CD14-positive monocyte (primary cell): Measurements from ENCODE around the gene NUFIP2. TPM values are rescaled to one million over a fixed set of nuclear protein-coding genes. Genes with fewer than 3 reads are reported as not detected.

ENCODE experiments used
- DNase-seq, 3 donors: peaks; one replicate each; pipeline ENCODE4 v3.0.0-alpha.2; 2011 to 2022
- H2AFZ ChIP-seq: 2 replicates; pipeline ENCODE4 v1.6.0; 2012; ENCODE audit warnings: mild to moderate bottlenecking, low read depth, low read length, inconsistent platforms; ENCODE audit not compliant: insufficient read depth, poor library complexity, severe bottlenecking
- H3K27ac ChIP-seq, 2 donors: 1 replicate in 1 of 2; 2 replicates in 1 of 2; pipeline ENCODE4 v1.5.1; 2012 to 2013; ENCODE audit warnings: low read length in 2 of 2, control low read depth in 1 of 2, inconsistent platforms in 1 of 2, low read depth in 1 of 2, mild to moderate bottlenecking in 1 of 2
- H3K27me3 ChIP-seq, 2 donors: one replicate each; pipeline versions ENCODE4 v1.6.0 to v1.6.1; 2011 to 2013; ENCODE audit warnings: low read length in 2 of 2; ENCODE audit not compliant: control insufficient read depth in 2 of 2, insufficient read depth in 2 of 2
- H3K36me3 ChIP-seq, 2 donors: replicated peaks in 1 of 2; 1 replicate in 1 of 2; 2 replicates in 1 of 2; pipeline versions ENCODE4 v1.5.1 to v1.6.1; 2012 to 2013; ENCODE audit warnings: low read length in 2 of 2, control low read depth in 1 of 2, inconsistent platforms in 1 of 2, mild to moderate bottlenecking in 1 of 2; ENCODE audit not compliant: insufficient read depth in 2 of 2, control insufficient read depth in 1 of 2
- H3K4me1 ChIP-seq, 2 donors: 1 replicate in 1 of 2; 2 replicates in 1 of 2; pipeline versions ENCODE4 v1.5.1 to v1.6.1; 2012 to 2013; ENCODE audit warnings: low read length in 2 of 2, control low read depth in 1 of 2, inconsistent platforms in 1 of 2, mild to moderate bottlenecking in 1 of 2, moderate library complexity in 1 of 2; ENCODE audit not compliant: insufficient read depth in 2 of 2, control insufficient read depth in 1 of 2
- H3K4me2 ChIP-seq: replicated peaks from 2 replicates; pipeline ENCODE3; 2012; ENCODE audit warnings: low read length, moderate library complexity, mild to moderate bottlenecking; ENCODE audit not compliant: poor library complexity, severe bottlenecking; ENCODE audit errors: extremely low read depth
- H3K4me3 ChIP-seq, 3 experiments: fragments of 200-600 bp in 1 of 3; sonication (generic) in 1 of 3; replicated peaks in 1 of 3; 1 replicate in 2 of 3; 2 replicates in 1 of 3; pipeline ENCODE4 v1.5.1; 2011 to 2013; ENCODE audit warnings: low read length in 3 of 3, mild to moderate bottlenecking in 3 of 3, control low read depth in 2 of 3, low read depth in 2 of 3, inconsistent platforms in 1 of 3, moderate library complexity in 1 of 3
- H3K79me2 ChIP-seq: 2 replicates; pipeline ENCODE4 v1.6.0; 2012; ENCODE audit warnings: mild to moderate bottlenecking, control low read depth, inconsistent platforms, low read length, moderate library complexity; ENCODE audit not compliant: insufficient read depth
- H3K9ac ChIP-seq: 2 replicates; pipeline ENCODE4 v1.6.0; 2017; ENCODE audit warnings: low read length, mild to moderate bottlenecking; ENCODE audit not compliant: insufficient read depth, poor library complexity, severe bottlenecking
- H3K9me3 ChIP-seq, 2 donors: replicated peaks in 1 of 2; 1 replicate in 1 of 2; 2 replicates in 1 of 2; pipeline versions ENCODE4 v1.5.1 to v1.6.1; 2012 to 2013; ENCODE audit warnings: low read length in 2 of 2, control low read depth in 1 of 2; ENCODE audit not compliant: control insufficient read depth in 1 of 2, insufficient read depth in 1 of 2
- H4K20me1 ChIP-seq: 2 replicates; pipeline ENCODE4 v1.6.0; 2012; ENCODE audit warnings: mild to moderate bottlenecking, low read length, control low read depth, moderate library complexity; ENCODE audit not compliant: insufficient read depth
- H3K27ac Mint-ChIP-seq, 7 donors: one replicate each; pipeline ENCODE4 v1.8.0; 2020; ENCODE audit warnings: mild to moderate bottlenecking in 7 of 7, mixed read lengths in 7 of 7, moderate library complexity in 6 of 7, inconsistent platforms in 2 of 7
- H3K27me3 Mint-ChIP-seq, 3 donors: one replicate each; pipeline ENCODE4 v1.8.0; 2021 to 2022; ENCODE audit warnings: low read depth in 3 of 3, mild to moderate bottlenecking in 3 of 3, mixed read lengths in 3 of 3, moderate library complexity in 3 of 3, inconsistent platforms in 1 of 3
- H3K36me3 Mint-ChIP-seq, 2 donors: one replicate each; pipeline ENCODE4 v1.8.0; 2020; ENCODE audit warnings: mixed read lengths in 2 of 2, inconsistent platforms in 1 of 2, mild to moderate bottlenecking in 1 of 2
- H3K4me1 Mint-ChIP-seq: one replicate; pipeline ENCODE4 v1.8.0; 2020; ENCODE audit warnings: mild to moderate bottlenecking, mixed read lengths
- H3K4me3 Mint-ChIP-seq, 2 donors: one replicate each; pipeline ENCODE4 v1.8.0; 2020; ENCODE audit warnings: mild to moderate bottlenecking in 2 of 2, mixed read lengths in 2 of 2, moderate library complexity in 1 of 2
- H3K9me3 Mint-ChIP-seq, 7 donors: one replicate each; pipeline ENCODE4 v1.8.0; 2020 to 2022; ENCODE audit warnings: mixed read lengths in 7 of 7, mild to moderate bottlenecking in 6 of 7, moderate library complexity in 6 of 7, inconsistent platforms in 2 of 7
- CTCF ChIP-seq: fragments of 200-600 bp; IDR thresholded peaks from one replicate; pipeline ENCODE4 v1.8.0; 2022; ENCODE audit warnings: antibody characterized with exemption, mild to moderate bottlenecking
- WGBS: methylation state at CpG from one replicate; pipeline ENCODE4 v1.1.5; 2013; ENCODE audit warnings: missing lambda C conversion rate; ENCODE audit not compliant: insufficient coverage; 5-methylcytosine and 5-hydroxymethylcytosine counted together
- intact Hi-C, 2 donors: fragments of 100-400 bp; cut with micrococcal nuclease; formaldehyde crosslinking; loops; one replicate each; pipeline versions ENCODE4 v1.15.0 to v1.15.1; 2023
- polyA plus RNA-seq, 3 donors: library from polyadenylated mRNA; depleted of rRNA in 1 of 3; unstranded in 2 of 3; stranded (reverse) in 1 of 3; fragments of 300-500 nt in 2 of 3; fragments of >200 nt in 1 of 3; fragmentation: Illumina TruSeq in 2 of 3; gene quantifications; 1 replicate in 2 of 3; 2 replicates in 1 of 3; pipeline ENCODE4 v1.2.3, GENCODE V29; 2012 to 2021

The NUFIP2 gene
- polyA plus RNA-seq, 3 donors: 8.7 to 25.1 (median 13.7) TPM

GRCh38 chr17:29283496-29283895 lies 10.5 kb downstream of the NUFIP2 start:
- H3K27ac Mint-ChIP-seq: peak overlapping the region in 4 of 7 donors; percentile 7 to 67 (median 20)
- peaks cover 100% of the 10 kb centered on the region for H3K79me2 ChIP-seq

GRCh38 chr17:29279397-29280070 lies 14.4 kb downstream of the NUFIP2 start:
- Histone ChIP-seq H3K9ac (no peak overlapping the region), H3K27me3 (no peaks in the 10 kb centered on the region), H3K79me2 (peaks cover 100% of the 10 kb centered on the region), H3K27ac (peak overlapping the region in 1 of 2 donors; percentile 22), H3K4me3 (no peak overlapping the region), H3K4me1 (no peaks in the 10 kb centered on the region), H3K36me3 (peaks cover 43 to 84% of the 10 kb centered on the region in 2 donors), H3K4me2 (no peak overlapping the region), H3K9me3 (no peaks in the 10 kb centered on the region), H4K20me1 (peaks cover 100% of the 10 kb centered on the region), H2AFZ (no peak overlapping the region)
- Mint-ChIP-seq H3K9me3 (peaks cover 0 to 6% (median 0%) of the 10 kb centered on the region in 7 donors), H3K36me3 (peaks cover 53 to 82% of the 10 kb centered on the region in 2 donors), H3K27ac (peak overlapping the region in 2 of 7 donors; percentile 38 to 73), H3K4me3 (no peak overlapping the region), H3K27me3 (no peaks in the 10 kb centered on the region), H3K4me1 (peaks cover 37% of the 10 kb centered on the region)
- intact Hi-C loops: no loop called here
- no peak for DNase-seq
- no peak for TF ChIP-seq CTCF
- WGBS: 69% methylated on average over 2 of the region's 5 CpGs

More at GRCh38 chr17:29283496-29283895, 10.5 kb downstream of the NUFIP2 start:
- H3K27me3 ChIP-seq: no peaks in the 10 kb centered on the region
- intact Hi-C loops: no loop called here
- no peak overlapping the region for H3K4me3 ChIP-seq
- Mint-ChIP-seq H3K36me3 (peaks cover 65 to 85% of the 10 kb centered on the region in 2 donors), H3K27me3 (no peaks in the 10 kb centered on the region), H3K4me3 (no peak overlapping the region), H3K9me3 (peaks cover 0 to 6% (median 0%) of the 10 kb centered on the region in 7 donors), H3K4me1 (peaks cover 28% of the 10 kb centered on the region)
- H4K20me1 ChIP-seq: peaks cover 100% of the 10 kb centered on the region
- H3K9ac ChIP-seq: no peak overlapping the region
- peak overlapping the region in 1 of 2 donors; percentile 31 for H3K27ac ChIP-seq
- H3K9me3 ChIP-seq: no peaks in the 10 kb centered on the region
- no peak overlapping the region for H3K4me2 ChIP-seq
- peaks cover 59 to 90% of the 10 kb centered on the region in 2 donors for H3K36me3 ChIP-seq
- no peak for DNase-seq
- H2AFZ ChIP-seq: no peak overlapping the region
- 81% methylated on average over 3 of the region's 5 CpGs for WGBS
- no peak for TF ChIP-seq CTCF
- H3K4me1 ChIP-seq: no peaks in the 10 kb centered on the region
